ENCODE measurements around the gene CABP7.
A peak's percentile ranks its signal among the peaks of the same experiment; 100 is the strongest.
"Not testable (repeated sequence)": the region's sequence is repeated elsewhere in the genome, so short reads cannot be mapped to it uniquely, and the experiment has no call there.

CABP7 gene

DNA sequence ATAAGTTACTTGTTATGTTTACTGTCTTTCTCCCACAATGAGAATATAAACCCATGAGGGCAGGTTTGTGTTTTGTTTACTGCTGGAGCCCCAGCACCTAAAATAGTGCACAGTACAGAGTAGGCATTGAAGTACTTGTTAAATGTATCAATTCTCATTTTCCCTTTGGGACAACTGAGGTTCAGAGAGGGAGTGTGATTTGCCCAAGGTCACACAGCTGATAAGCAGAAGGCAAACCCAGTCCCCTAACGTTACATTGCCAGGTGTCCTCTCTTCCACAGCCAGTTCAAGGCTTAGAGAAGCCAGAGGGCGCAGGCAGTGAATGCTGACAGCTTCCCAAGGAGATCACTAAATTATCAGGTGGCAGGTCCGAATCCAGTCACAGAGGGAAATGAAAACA, 30.2 kb downstream of the CABP7 start:
- no peak for DNase-seq (ENCODE audit: low spot score)

DNA sequence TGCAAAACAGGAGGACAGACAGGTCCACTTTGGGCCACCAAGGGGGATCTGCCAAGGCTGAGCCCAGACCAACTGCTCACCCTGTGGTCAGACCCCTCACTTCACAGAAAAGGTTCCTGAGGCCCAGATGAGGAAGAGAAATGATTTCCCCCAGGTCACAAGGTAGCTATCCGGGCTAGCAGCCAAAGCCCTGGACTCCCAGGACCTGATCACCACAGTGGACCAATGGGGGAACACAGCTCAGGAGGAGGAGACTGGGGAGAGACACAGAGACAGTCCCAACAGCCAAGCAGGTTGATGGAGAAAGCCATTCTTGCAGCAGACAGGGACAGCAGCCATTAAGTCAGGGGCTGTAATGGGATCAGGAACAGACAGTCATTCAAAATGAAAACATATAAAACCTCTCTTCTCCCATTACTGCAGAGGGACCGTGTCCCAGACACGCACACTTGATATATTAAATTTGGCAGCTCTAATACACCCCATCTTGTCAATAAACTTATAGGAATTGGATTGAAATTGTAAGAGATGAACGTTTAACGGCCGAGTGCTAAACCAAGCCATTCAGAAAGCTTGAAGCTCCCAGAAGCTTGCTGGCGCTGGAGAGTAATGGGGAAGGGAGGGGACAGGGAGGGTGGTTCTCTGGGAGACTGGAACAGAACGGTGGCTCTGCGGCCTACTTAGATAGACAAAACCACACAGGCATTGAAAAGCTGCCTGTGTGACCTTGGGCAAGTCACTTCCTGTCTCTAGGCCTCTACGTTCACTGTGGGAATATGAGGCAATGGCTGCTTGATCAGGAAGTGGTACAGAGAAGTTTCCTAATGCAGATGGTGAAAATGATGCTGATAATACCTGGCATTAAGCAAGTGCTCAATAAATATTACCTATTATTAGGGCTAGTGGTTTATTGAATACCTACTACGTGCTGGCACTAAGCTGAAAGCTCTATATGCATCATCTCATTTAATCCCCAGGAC, 31.0 kb downstream of the CABP7 start:
- DNase-seq (ENCODE audit: low spot score) = no peak

DNA sequence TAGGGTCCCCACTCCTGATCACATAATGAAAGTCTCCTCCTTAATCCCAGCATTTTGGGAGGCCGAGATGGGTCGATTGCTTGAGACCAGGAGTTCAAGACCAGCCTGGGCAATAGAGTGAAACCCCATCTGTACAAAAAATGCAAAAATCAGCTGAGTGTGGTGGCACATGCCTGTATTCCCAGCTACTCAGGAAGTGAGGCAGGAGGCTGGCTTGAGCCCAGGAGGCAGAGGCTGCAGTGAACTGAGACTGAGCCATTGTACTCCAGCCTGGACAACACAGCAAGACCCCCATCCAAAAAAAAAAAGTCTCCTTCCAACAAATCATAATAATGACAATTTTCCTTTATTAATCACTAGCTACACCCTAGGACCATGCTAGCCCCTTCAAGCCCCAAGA, 31.9 kb downstream of the CABP7 start:
- DNase-seq (ENCODE audit: low spot score) = no peak

- DNase-seq (ENCODE audit: low spot score) = no peak
These were observed 34.2 kb downstream of the CABP7 start for GRCh38 chr22:29753808-29754657.

GRCh38 chr22:29754658-29755395, 35.0 kb downstream of the CABP7 start:
- DNase-seq (ENCODE audit: low spot score) = not testable (repeated sequence)

DNA sequence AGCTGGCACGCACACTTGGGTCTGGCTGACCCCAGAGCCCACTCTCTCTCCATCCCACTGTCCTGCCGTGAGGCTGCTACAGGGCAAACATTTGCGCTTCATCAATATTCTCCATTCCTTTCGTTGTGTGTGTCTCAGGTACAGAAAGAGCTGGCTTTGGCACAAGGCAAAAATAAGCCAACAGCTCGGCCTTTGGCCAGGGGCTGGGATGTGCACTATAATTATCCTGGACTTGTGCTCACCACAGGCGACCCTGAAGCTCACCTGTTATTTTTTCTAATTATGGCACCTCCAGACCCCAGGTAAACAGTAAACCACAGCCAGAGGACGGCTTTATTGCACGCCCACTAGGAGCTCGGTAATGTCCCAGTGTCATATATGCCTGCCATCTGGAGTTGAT, 36.1 kb downstream of the CABP7 start:
- no peak for DNase-seq (ENCODE audit: low spot score)

DNA sequence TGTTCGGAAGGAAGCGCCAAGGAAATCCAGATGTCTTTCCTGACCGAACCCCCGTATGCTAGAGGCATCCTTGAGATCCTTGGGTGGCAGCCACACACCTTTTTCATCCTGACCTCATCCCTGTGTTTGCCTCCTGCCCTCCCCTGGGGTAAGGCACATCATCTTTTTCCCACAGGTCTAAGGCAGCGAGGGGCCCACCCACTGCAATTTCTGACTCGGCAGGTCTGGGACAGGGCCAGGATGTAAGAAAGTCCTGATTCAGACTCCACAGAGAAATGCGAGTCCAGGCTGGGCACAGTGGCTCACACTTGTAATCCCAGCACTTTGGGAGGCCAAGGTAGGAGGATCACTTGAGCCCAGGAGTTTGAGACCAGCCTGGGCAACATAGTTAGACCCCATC, 36.5 kb downstream of the CABP7 start:
- no peak for DNase-seq (ENCODE audit: low spot score)

DNA sequence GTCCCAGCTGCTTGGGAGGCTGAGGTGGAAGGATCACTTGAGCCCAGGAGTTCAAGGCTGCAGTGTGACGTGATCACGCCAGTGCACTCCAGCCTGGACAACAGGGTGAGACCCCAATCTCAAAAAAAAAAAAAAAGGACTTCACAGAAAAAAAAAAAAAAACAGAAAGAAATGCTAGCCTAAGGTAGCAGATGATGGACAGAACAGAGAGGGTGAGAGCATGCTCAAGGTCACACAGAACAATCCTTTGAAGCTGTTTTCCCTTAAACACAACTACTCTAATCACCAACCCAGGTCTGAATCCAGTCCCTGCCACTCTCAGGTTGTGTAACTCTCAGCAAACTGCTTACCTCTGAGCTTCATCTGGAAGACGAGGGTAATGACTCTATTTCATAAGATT, 37.3 kb downstream of the CABP7 start:
- no peak for DNase-seq (ENCODE audit: low spot score)

GRCh38 chr22:29758068-29758622, 38.3 kb downstream of the CABP7 start:
- no peak for DNase-seq (ENCODE audit: low spot score)

GRCh38 chr22:29758959-29759358, 39.2 kb downstream of the CABP7 start:
- no peak for DNase-seq (ENCODE audit: low spot score)

GRCh38 chr22:29762263-29762662, 42.5 kb downstream of the CABP7 start:
- DNase-seq (ENCODE audit: low spot score) = no peak

DNA sequence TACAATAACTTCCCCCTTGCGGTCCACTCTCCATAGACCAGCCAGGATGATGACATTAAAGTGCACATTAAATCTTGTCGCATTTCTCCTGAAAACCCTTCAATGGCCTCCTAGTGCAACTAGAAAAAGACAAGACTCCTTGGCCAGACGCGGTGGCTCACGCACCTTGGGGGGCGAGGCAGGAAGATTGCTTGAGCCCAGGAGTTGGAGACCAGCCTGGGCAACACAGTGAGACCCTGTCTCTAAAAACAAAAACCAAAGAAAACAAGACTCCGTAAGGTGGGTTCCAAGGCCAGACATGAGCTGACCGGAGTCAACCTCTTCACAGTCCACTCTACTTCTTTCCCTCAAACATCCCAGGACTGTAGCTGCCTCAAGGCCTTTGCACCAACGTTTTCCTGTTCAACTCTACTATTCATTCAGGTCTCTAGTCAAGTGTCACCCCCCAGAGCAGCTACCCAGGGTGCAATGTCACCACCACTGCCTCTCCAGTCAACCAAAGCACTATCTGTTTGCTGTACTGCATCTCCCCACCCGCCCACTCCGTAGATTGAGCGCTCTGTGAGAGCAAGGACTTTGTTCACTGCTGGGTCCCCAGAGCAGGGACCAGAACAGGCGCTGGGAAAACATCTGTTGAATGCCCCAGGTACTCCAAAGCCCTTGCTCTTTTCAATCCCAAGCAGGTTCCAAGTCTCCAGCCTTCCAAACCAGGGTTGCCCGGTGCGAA, 46.3 kb downstream of the CABP7 start:
- no peak for DNase-seq (ENCODE audit: low spot score)

DNA sequence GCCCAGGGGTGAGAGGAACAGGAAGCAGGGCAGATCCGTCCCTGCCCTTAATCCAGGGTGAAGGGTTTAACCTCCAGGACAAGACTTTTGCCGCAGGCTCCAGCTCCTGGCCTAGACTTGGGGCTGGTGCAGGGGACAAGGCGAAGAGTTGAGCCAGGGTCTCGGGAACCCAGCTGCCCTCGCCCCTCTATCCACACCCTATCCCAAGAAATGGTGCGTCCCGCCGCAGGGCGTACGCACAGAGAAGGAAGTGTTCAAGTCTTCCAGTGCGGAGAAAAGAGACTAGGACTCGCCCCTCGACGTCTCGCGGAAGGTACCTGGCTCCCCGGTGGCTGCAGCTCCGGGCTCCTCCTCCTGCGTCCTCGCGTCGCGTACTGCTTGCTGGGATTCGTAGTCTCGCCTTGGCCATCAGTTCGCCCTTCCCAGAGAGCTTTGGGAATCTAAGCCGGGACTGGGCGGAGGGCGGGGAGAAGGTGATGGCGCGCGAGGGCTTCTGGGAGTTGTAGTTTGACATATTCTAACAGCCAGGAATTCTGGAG, 46.9 kb downstream of the CABP7 start, which contains the start of gene ZMAT5:
Gene ZMAT5 (minus strand): TSS at position 376 of the 539 bp plus-strand sequence. CDS start 18,463 bp downstream, outside the sequence.
- peak; percentile 97 for DNase-seq (ENCODE audit: low spot score)

- peak; percentile 97 for DNase-seq (ENCODE audit: low spot score)
These were observed 47.6 kb downstream of the CABP7 start, which contains the start of gene UQCR10 for GRCh38 chr22:29767171-29768051. Gene UQCR10 (plus strand): TSS chr22:29767369. CDS start chr22:29767399, 30 bp downstream.

DNA sequence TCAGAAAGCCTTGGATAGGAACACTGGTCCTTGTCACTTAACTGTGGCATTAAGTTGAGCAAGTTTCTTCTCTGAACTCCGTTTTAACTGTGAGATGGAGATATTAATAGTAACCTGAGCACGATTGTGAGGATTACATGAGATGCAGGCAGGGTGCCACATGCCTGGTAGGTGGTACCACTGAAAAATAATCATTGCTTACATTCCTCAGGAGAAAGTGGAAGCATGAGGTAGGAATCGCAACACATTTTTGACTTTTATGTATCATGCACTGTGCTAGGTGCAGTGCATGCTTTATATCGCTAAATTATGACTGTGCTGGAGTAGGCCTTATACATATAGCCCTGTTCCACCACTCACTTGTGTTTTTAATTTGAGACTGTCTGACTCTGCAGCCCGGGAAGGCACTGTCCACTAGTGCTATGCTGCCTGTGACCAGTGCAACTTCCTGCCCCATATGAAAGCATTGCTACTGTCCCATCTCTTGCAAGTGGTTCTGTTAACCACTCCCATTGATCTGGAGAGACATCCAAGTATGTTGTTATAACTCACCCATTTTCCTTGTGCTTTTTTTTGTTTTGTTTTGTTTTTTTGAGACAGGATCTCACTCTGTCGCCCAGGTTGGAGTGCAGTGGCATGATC, 48.4 kb downstream of the CABP7 start:
- DNase-seq (ENCODE audit: low spot score) = no peak

DNA sequence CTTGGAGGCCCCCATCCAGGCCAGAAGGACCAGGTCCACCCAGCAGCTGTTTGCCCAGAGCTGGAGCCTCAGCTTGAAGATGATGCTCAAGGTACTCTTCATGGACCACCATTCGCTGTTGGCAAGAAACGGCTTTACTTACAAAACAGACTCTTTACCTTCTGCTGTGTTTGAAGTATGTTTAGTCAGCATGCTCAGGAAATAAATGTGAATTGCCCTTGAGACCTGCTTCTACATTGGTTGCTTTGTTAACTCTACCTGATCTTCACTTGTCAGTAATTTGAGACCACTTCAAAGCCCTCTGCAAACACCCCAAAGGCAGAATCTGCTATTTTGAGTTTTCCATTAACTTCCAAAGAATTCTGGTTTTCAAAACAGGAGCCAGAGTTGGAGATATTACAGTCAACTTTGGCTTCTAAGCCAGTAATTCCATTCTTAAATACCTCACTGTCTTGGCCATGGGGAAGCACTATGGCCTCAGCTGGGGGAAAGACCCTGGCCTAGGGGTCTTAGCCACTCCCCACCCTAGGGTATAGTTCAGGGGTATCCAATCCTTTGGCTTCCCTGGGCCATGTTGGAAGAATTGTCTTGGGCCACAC, 50.0 kb downstream of the CABP7 start:
- no peak for DNase-seq (ENCODE audit: low spot score)

DNA sequence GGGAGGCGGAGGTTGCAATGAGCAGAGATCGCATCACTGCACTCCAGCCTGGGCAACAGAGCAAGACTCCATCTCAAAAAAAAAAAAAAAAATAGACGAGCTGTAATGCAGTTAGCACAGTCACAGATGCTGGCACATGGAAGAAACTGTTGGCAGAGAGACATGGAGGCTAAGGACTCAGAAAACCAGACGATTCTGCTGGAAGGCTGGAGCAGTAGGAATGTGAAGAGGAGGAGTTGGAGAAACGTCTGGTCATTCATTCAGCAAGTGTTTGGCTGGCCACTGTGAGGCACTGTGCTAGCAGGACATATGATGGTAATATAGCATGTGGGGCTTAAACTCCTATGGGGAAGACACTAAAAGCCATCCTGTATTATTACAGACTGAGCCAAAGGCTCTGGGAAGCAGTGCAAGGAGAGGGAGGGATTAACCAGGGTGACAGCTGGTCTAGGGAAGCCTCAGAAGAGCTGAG, 52.4 kb downstream of the CABP7 start:
- DNase-seq (ENCODE audit: low spot score) = peak; percentile 35

- DNase-seq (ENCODE audit: low spot score) = no peak
These were observed 53.4 kb downstream of the CABP7 start for GRCh38 chr22:29773233-29773632.

GRCh38 chr22:29780220-29780619, 60.4 kb downstream of the CABP7 start:
- no peak for DNase-seq (ENCODE audit: low spot score)
